ENCODE data around the gene POLE.
"Not testable (repeated sequence)": the region's sequence is repeated elsewhere in the genome, so short reads cannot be mapped to it uniquely, and the experiment has no call there.

DNA sequence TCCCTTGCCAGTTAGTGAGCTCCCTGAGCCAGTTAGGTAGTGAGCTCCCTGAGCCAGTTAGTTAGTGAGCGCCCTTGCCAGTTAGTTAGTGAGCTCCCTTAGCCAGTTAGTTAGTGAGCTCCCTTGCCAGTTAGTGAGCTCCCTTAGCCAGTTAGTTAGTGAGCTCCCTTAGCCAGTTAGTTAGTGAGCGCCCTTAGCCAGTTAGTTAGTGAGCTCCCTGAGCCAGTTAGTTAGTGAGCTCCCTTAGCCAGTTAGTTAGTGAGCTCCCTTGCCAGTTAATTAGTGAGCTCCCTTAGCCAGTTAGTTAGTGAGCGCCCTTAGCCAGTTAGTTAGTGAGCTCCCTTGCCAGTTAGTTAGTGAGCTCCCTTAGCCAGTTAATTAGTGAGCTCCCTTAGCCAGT lies 4.9 kb upstream of the POLE start:
- TF ChIP-seq POLR2A (IDR thresholded peaks at IDR 0.05), result not testable (repeated sequence)
- TF ChIP-seq, protein P1, sequence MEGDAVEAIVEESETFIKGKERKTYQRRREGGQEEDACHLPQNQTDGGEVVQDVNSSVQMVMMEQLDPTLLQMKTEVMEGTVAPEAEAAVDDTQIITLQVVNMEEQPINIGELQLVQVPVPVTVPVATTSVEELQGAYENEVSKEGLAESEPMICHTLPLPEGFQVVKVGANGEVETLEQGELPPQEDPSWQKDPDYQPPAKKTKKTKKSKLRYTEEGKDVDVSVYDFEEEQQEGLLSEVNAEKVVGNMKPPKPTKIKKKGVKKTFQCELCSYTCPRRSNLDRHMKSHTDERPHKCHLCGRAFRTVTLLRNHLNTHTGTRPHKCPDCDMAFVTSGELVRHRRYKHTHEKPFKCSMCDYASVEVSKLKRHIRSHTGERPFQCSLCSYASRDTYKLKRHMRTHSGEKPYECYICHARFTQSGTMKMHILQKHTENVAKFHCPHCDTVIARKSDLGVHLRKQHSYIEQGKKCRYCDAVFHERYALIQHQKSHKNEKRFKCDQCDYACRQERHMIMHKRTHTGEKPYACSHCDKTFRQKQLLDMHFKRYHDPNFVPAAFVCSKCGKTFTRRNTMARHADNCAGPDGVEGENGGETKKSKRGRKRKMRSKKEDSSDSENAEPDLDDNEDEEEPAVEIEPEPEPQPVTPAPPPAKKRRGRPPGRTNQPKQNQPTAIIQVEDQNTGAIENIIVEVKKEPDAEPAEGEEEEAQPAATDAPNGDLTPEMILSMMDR (IDR thresholded peaks at IDR 0.05), result not testable (repeated sequence)

Measured in lower leg skin (tissue), 3 donors.